ENCODE results near the gene LGI2. TPM values are rescaled to one million over a fixed set of nuclear protein-coding genes. Genes with fewer than 3 reads are reported as not detected.
A peak's percentile ranks its signal among the peaks of the same experiment; 100 is the strongest.

Gene LGI2
- total RNA-seq, 6 experiments from 2014 or later: not detected

- peaks cover 35% of the 10 kb centered on the region for H3K27me3 Mint-ChIP-seq (ENCODE audit: insufficient read depth)
- TF ChIP-seq CTCF (IDR thresholded peaks at IDR 0.05): no peak
- no peaks in the 10 kb centered on the region for H3K9me3 Mint-ChIP-seq
- H3K4me3 Mint-ChIP-seq: no peak overlapping the region
- DNase-seq: no peak
- no peak overlapping the region for H3K27ac Mint-ChIP-seq
- no peaks in the 10 kb centered on the region for H3K4me1 Mint-ChIP-seq (ENCODE audit: low read depth)
- H3K36me3 Mint-ChIP-seq (ENCODE audit: low read depth): no peaks in the 10 kb centered on the region
These were observed 12.8 kb upstream of the LGI2 start for GRCh38 chr4:25043548-25043947.

- no peak overlapping the region for H3K27ac Mint-ChIP-seq
- H3K4me3 Mint-ChIP-seq: no peak overlapping the region
- H3K4me1 Mint-ChIP-seq (ENCODE audit: low read depth): no peaks in the 10 kb centered on the region
- H3K36me3 Mint-ChIP-seq (ENCODE audit: low read depth): no peaks in the 10 kb centered on the region
- no peak for TF ChIP-seq CTCF (IDR thresholded peaks at IDR 0.05)
- H3K27me3 Mint-ChIP-seq (ENCODE audit: insufficient read depth): peaks cover 55% of the 10 kb centered on the region
- no peak for DNase-seq
- H3K9me3 Mint-ChIP-seq: no peaks in the 10 kb centered on the region
These were observed 2.8 kb upstream of the LGI2 start for GRCh38 chr4:25033526-25033925.

GRCh38 chr4:25032126-25032525, 1.4 kb upstream of the LGI2 start:
- no peaks in the 10 kb centered on the region for H3K36me3 Mint-ChIP-seq (ENCODE audit: low read depth)
- no peak for DNase-seq
- H3K27ac Mint-ChIP-seq: no peak overlapping the region
- no peak overlapping the region for H3K4me3 Mint-ChIP-seq
- peaks cover 61% of the 10 kb centered on the region for H3K27me3 Mint-ChIP-seq (ENCODE audit: insufficient read depth)
- peak; percentile 20; the same call in 1 of the 2 replicates for TF ChIP-seq CTCF (IDR thresholded peaks at IDR 0.05)
- no peaks in the 10 kb centered on the region for H3K4me1 Mint-ChIP-seq (ENCODE audit: low read depth)
- H3K9me3 Mint-ChIP-seq: no peaks in the 10 kb centered on the region

GRCh38 chr4:25031077-25031621, 403 bp upstream of the LGI2 start:
- Mint-ChIP-seq H3K27me3 (ENCODE audit: insufficient read depth) (peaks cover 64% of the 10 kb centered on the region), H3K4me3 (no peak overlapping the region), H3K4me1 (ENCODE audit: low read depth) (no peaks in the 10 kb centered on the region), H3K27ac (no peak overlapping the region), H3K9me3 (no peaks in the 10 kb centered on the region), H3K36me3 (ENCODE audit: low read depth) (no peaks in the 10 kb centered on the region)
- TF ChIP-seq CTCF (IDR thresholded peaks at IDR 0.05): no peak
- DNase-seq: no peak

- H3K9me3 Mint-ChIP-seq: no peaks in the 10 kb centered on the region
- no peaks in the 10 kb centered on the region for H3K36me3 Mint-ChIP-seq (ENCODE audit: low read depth)
- no peak overlapping the region for H3K27ac Mint-ChIP-seq
- H3K4me1 Mint-ChIP-seq (ENCODE audit: low read depth): no peaks in the 10 kb centered on the region
- H3K4me3 Mint-ChIP-seq: no peak overlapping the region
- DNase-seq: no peak
- H3K27me3 Mint-ChIP-seq (ENCODE audit: insufficient read depth): peaks cover 57% of the 10 kb centered on the region
- no peak for TF ChIP-seq CTCF (IDR thresholded peaks at IDR 0.05)
These were observed 1.1 kb downstream of the LGI2 start for GRCh38 chr4:25029479-25030276.
